Motor neuron (in vitro differentiated cells): ENCODE data around the gene ACACB. TPM values are rescaled to one million over a fixed set of nuclear protein-coding genes. Genes with fewer than 3 reads are reported as not detected.
A peak's percentile ranks its signal among the peaks of the same experiment; 100 is the strongest.

ENCODE experiments used
- ATAC-seq, 8 experiments: fragments of 200-7000 bp; cut with Tn5 transposase; replicated peaks in 6 of 8; 2 replicates each; pipeline ENCODE4 v1.8.0; 2021; ENCODE audit warnings: mild to moderate bottlenecking in 8 of 8, moderate library complexity in 8 of 8
- H3K27ac ChIP-seq, 2 donors: fragments of 250-450 bp; sonication (Bioruptor Pico); 2 replicates each; pipeline ENCODE4 v1.9.0; 2021; ENCODE audit warnings: antibody characterized with exemption in 2 of 2, mild to moderate bottlenecking in 2 of 2, moderate library complexity in 1 of 2
- H3K4me1 ChIP-seq, 2 donors: fragments of 250-450 bp; sonication (Bioruptor Pico); replicated peaks in 1 of 2; 2 replicates each; pipeline ENCODE4 v1.6.1; 2021; ENCODE audit warnings: antibody characterized with exemption in 2 of 2, mild to moderate bottlenecking in 2 of 2, moderate library complexity in 1 of 2
- H3K4me3 ChIP-seq, 5 donors: fragments of 250-450 bp; sonication (Bioruptor Pico); 2 replicates each; pipeline ENCODE4 v1.9.0; 2021; ENCODE audit warnings: antibody characterized with exemption in 5 of 5, mild to moderate bottlenecking in 5 of 5, moderate library complexity in 4 of 5
- WGBS, 10 experiments: fragments of 450-650 bp; shearing (Covaris generic); methylation state at CpG; one replicate each; pipeline ENCODE4 v1.0.0; 2022; 5-methylcytosine and 5-hydroxymethylcytosine counted together
- in situ Hi-C, 9 experiments: fragments of 400-800 bp; cut with MboI; loops; one replicate each; pipeline ENCODE4 v1.15.0; 2021; ENCODE audit warnings: low sequenced_read_pairs in 9 of 9, low pct_unique_long_range_greater_than_20kb in 2 of 9; ENCODE audit not compliant: unreplicated experiment in 9 of 9
- total RNA-seq, 8 experiments: library from RNA; unstranded; fragments of 300-600 nt; gene quantifications; 2 replicates each; pipeline versions ENCODE4 v1.2.3 to v1.2.4, GENCODE V29; 2022

ACACB gene
- total RNA-seq, 8 experiments from 2014 or later: 1.9 to 8.0 (median 4.2) TPM

DNA sequence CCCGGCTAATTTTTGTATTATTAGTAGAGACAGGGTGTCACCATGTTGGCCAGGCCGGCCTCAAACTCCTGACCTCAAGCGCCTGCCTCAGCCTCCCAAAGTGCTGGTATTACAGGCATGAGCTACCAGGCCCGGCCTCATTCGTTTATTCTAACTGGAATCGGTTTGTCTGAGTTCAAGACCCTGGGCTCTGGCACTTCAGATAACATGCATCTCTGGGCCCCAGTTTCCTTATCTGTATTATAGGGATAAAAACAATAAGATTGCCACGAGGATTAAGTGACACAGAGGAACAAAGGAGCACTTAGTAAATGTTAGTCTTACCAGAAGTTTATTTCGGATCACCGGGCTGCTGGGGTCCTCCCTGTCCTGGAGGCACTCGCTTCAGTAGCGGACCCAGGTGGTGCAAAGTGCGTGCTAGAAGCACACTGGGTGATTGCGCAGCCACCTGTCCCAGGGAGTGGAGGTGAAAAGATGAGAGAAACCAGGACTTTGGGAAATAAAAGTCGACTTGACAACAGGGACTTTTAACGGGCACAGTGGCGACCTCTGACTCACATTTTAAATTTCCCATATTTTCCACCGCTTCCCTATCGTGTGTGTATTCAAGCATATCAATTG lies 37.5 kb downstream of the ACACB start:
- WGBS, 10 experiments: 10 to 100% (median 49%) methylated on average over 1 to 13 of the region's 18 CpGs; no CpG with 5 or more reads in 2 of the 10 experiments
- Histone ChIP-seq H3K27ac (no peak overlapping the region), H3K4me1 (no peaks in the 10 kb centered on the region), H3K4me3 (peak overlapping the region; percentile 44 to 50 (median 47))
- in situ Hi-C loops: no loop called here
- ATAC-seq: peak in 3 of 8 experiments; percentile 5 to 17 (median 9)

- Histone ChIP-seq H3K4me1 (no peaks in the 10 kb centered on the region), H3K4me3 (peak overlapping the region; percentile 44 to 50 (median 47)), H3K27ac (no peak overlapping the region)
- in situ Hi-C loops: no loop called here
- peak; percentile 93 to 97 (median 95) for ATAC-seq
- 0 to 83% (median 3%) methylated on average over 1 to 20 of the region's 61 CpGs for WGBS, 10 experiments
Measured at GRCh38 chr12:109154451-109155438, 38.4 kb downstream of the ACACB start.

DNA sequence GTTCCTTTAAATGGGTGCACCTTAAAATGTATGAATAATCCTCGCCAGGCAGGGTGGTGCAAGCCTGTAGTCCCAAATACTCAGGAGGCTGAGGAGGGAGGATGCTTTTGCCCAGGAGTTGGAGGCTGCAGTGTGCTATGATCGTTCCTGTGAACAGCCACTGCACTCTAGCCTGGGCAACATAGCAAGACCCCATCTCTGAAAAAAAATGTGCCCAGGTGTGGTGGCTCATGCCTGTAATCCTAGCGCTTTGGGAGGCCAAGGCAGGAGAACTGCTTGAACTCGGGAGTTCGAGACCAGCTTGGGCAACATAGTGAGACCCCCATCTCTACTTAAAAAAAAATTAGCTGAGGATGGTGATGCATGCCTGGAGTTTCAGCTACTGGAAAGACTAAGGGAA lies 39.6 kb downstream of the ACACB start:
- WGBS, 10 experiments: 71 to 100% (median 87%) methylated on average over 1 to 5 of the region's 5 CpGs; no CpG with 5 or more reads in 3 of the 10 experiments
- ATAC-seq: no peak
- H3K4me3 ChIP-seq: no peak overlapping the region
- no peaks in the 10 kb centered on the region for H3K4me1 ChIP-seq
- in situ Hi-C loops: no loop called here
- H3K27ac ChIP-seq: no peak overlapping the region

DNA sequence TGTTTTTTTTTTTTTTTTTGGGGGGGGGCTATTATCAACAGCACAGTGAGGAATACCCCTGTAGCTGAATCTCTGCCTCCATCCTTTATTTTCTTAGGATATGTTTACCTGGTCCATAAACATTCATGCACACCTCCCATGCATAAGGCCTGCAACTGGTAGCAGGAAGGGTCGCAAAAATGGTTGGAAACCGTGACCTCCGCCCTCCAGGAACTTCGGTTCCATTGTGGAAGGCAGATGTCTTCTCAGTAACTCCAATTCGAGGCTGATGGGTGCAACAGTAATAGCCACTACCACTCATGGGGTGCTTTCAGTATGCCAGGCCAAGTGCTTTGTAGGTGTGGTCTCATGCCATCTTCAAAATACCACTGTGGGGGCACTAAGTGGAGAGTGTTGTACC lies 40.2 kb downstream of the ACACB start:
- Histone ChIP-seq H3K4me1 (no peaks in the 10 kb centered on the region), H3K4me3 (no peak overlapping the region), H3K27ac (no peak overlapping the region)
- in situ Hi-C loops: no loop called here
- ATAC-seq: no peak
- 60 to 100% (median 72%) methylated on average over 1 to 4 of the region's 5 CpGs; no CpG with 5 or more reads in 7 of the 10 experiments for WGBS, 10 experiments

GRCh38 chr12:109157986-109158385 lies 41.6 kb downstream of the ACACB start:
- Histone ChIP-seq H3K4me1 (no peaks in the 10 kb centered on the region), H3K4me3 (no peak overlapping the region), H3K27ac (no peak overlapping the region)
- in situ Hi-C loops: no loop called here
- ATAC-seq: no peak
- 0 to 100% (median 64%) methylated on average over 1 to 4 of the region's 5 CpGs; no CpG with 5 or more reads in 3 of the 10 experiments for WGBS, 10 experiments

DNA sequence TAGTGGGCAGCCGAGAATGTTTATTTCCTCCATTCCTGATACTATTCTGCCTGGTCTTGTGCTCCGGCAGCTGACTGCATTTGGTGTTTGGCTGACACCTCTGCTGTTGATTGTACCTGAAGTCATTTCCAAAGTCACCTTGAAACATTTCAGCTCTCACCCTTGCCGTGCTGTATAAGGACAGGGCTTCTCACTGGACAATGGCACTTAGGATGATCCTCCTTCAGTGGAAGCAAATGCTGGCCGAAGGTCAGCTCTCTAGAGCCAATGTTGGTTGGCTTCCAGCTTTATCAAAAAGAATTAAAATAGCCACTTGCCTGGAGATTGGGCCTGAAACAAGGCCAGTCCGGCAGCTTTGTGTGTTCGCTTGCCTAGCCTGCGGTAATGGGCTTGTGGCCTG lies 44.0 kb downstream of the ACACB start:
- Histone ChIP-seq H3K27ac (no peak overlapping the region), H3K4me1 (no peaks in the 10 kb centered on the region), H3K4me3 (no peak overlapping the region)
- WGBS, 10 experiments: 79 to 98% (median 93%) methylated on average over 2 to 7 of the region's 7 CpGs; no CpG with 5 or more reads in 5 of the 10 experiments
- no peak for ATAC-seq
- in situ Hi-C loops: no loop called here

GRCh38 chr12:109160873-109161272 lies 44.5 kb downstream of the ACACB start:
- Histone ChIP-seq H3K4me3 (no peak overlapping the region), H3K4me1 (no peaks in the 10 kb centered on the region), H3K27ac (no peak overlapping the region)
- 40 to 100% (median 82%) methylated on average over 1 to 4 of the region's 4 CpGs; no CpG with 5 or more reads in 1 of the 10 experiments for WGBS, 10 experiments
- in situ Hi-C loops: no loop called here
- ATAC-seq: no peak

DNA sequence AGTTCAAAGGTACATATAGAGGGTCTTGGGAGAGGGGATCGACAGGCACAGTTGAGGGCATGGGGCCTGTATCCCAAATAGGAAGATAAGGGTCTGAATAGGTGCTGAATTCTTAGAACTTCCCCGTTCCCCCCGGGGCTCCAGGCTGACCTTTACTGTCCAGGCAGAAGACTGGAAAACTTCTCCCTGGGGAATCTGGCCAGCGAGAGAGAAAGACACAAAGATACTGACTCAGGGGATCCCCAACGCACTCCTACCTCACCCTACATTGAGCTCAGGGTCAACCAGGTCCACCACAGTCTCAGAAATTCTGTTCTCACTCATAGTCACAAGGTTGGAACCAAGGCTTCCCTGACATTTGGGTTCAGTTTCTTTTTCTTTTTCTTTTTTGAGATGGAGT lies 46.2 kb downstream of the ACACB start:
- 60 to 100% (median 100%) methylated on average over 1 of the region's 5 CpGs; no CpG with 5 or more reads in 5 of the 10 experiments for WGBS, 10 experiments
- Histone ChIP-seq H3K4me3 (no peak overlapping the region), H3K27ac (no peak overlapping the region), H3K4me1 (no peaks in the 10 kb centered on the region)
- ATAC-seq: no peak
- in situ Hi-C loops: no loop called here

GRCh38 chr12:109163167-109163566 lies 46.8 kb downstream of the ACACB start:
- H3K27ac ChIP-seq: no peak overlapping the region

GRCh38 chr12:109165599-109165998 lies 49.2 kb downstream of the ACACB start:
- Histone ChIP-seq H3K27ac (no peak overlapping the region), H3K4me1 (no peaks in the 10 kb centered on the region), H3K4me3 (no peak overlapping the region)
- in situ Hi-C loops: no loop called here
- ATAC-seq: peak in 4 of 8 experiments; percentile 46 to 91 (median 64)
- 67 to 100% (median 80%) methylated on average over 1 of the region's 1 CpG; no CpG with 5 or more reads in 5 of the 10 experiments for WGBS, 10 experiments

More at GRCh38 chr12:109163167-109163566, 46.8 kb downstream of the ACACB start:
- 43 to 100% (median 89%) methylated on average over 1 to 6 of the region's 6 CpGs for WGBS, 10 experiments
- in situ Hi-C loops: no loop called here
- Histone ChIP-seq H3K4me3 (no peak overlapping the region), H3K4me1 (no peaks in the 10 kb centered on the region)
- ATAC-seq: no peak

GRCh38 chr12:109166371-109166770 lies 50.0 kb downstream of the ACACB start:
- 65 to 100% (median 81%) methylated on average over 3 to 6 of the region's 9 CpGs; no CpG with 5 or more reads in 4 of the 10 experiments for WGBS, 10 experiments
- no peak for ATAC-seq
- in situ Hi-C loops: no loop called here
- no peaks in the 10 kb centered on the region for H3K4me1 ChIP-seq
- H3K27ac ChIP-seq: no peak overlapping the region
- H3K4me3 ChIP-seq: no peak overlapping the region

- no peak for ATAC-seq
Measured at GRCh38 chr12:109167781-109168180, 51.4 kb downstream of the ACACB start.

GRCh38 chr12:109169262-109169661 lies 52.9 kb downstream of the ACACB start:
- Histone ChIP-seq H3K4me1 (no peaks in the 10 kb centered on the region), H3K4me3 (no peak overlapping the region), H3K27ac (no peak overlapping the region)
- no peak for ATAC-seq
- 83 to 100% (median 100%) methylated on average over 1 of the region's 3 CpGs; no CpG with 5 or more reads in 7 of the 10 experiments for WGBS, 10 experiments
- in situ Hi-C loops: no loop called here

More at GRCh38 chr12:109167781-109168180, 51.4 kb downstream of the ACACB start:
- in situ Hi-C loops: no loop called here
- Histone ChIP-seq H3K27ac (no peak overlapping the region), H3K4me3 (no peak overlapping the region), H3K4me1 (no peaks in the 10 kb centered on the region)
- 53 to 100% (median 85%) methylated on average over 1 to 12 of the region's 18 CpGs; no CpG with 5 or more reads in 3 of the 10 experiments for WGBS, 10 experiments
